GM12872 (cell line): Measurements from ENCODE around the gene SLC17A9.

ENCODE experiments used
- CTCF ChIP-seq: IDR thresholded peaks from 3 replicates; pipeline ENCODE4 v1.5.1; 2011; ENCODE audit warnings: low read depth, mild to moderate bottlenecking, low read length, moderate library complexity; ENCODE audit not compliant: insufficient read depth

SLC17A9 gene

GRCh38 chr20:62967628-62968351 lies 15.3 kb downstream of the SLC17A9 start:
- TF ChIP-seq CTCF: no peak

- no peak for TF ChIP-seq CTCF
These were observed 16.1 kb downstream of the SLC17A9 start for GRCh38 chr20:62968378-62969178.

- TF ChIP-seq CTCF: no peak
These were observed 16.8 kb downstream of the SLC17A9 start for GRCh38 chr20:62969179-62969760.

- no peak for TF ChIP-seq CTCF
These were observed 17.4 kb downstream of the SLC17A9 start for GRCh38 chr20:62969939-62970306.

GRCh38 chr20:62970307-62971210 lies 18.1 kb downstream of the SLC17A9 start:
- TF ChIP-seq CTCF: no peak

GRCh38 chr20:62971211-62971949 lies 18.9 kb downstream of the SLC17A9 start:
- TF ChIP-seq CTCF: no peak
